Spleen (tissue), 7 donors: ENCODE measurements around the gene RARG.

Experiments
- CTCF ChIP-seq, 11 experiments: fragments of 200-600 bp in 7 of 11; fragments of 450-650 bp in 4 of 11; sonication (generic) in 4 of 11; IDR thresholded peaks in 8 of 11; conservative IDR thresholded peaks in 3 of 11; 1 replicate in 7 of 11; 2 replicates in 4 of 11; pipeline versions ENCODE4 v1.4.0 to v1.8.0; 2016 to 2021; ENCODE audit warnings: antibody characterized with exemption in 11 of 11, inconsistent platforms in 4 of 11, mild to moderate bottlenecking in 1 of 11
- POLR2A ChIP-seq, 3 donors: fragments of 450-650 bp; IDR thresholded peaks; one replicate each; pipeline ENCODE4 v1.5.1; 2017; ENCODE audit warnings: antibody characterized with exemption in 3 of 3, mild to moderate bottlenecking in 1 of 3
- donor health status: DM: no; HTN: no; CAD: no; lungs with moderate emphysema.
- donor health status: DM: no; HTN: no; CAD: no.
- donor health status: DM: no; HTN: no; CAD: no.

- TF ChIP-seq POLR2A (IDR thresholded peaks at IDR 0.05) (no peak), CTCF (IDR thresholded peaks at IDR 0.05 in 8 of 11, conservative IDR thresholded peaks at IDR 0.05 in 3 of 11) (no peak)
Measured at GRCh38 chr12:53185582-53186153, 46.3 kb downstream of the RARG start.
